ENCODE data around the gene MYPOP. TPM values are rescaled to one million over a fixed set of nuclear protein-coding genes. Genes with fewer than 3 reads are reported as not detected.

The MYPOP gene
- total and polyA plus RNA-seq, 9 of the 15 experiments (the other 6 are each of a cell fraction or from before 2014, with no cell fraction given), result 0.32 to 7.6 (median 1.6) TPM

GRCh38 chr19:45863335-45863839 is 39.0 kb downstream of the MYPOP start (continued):
- TF ChIP-seq ZFP91 (CRISPR knock-in tag; IDR thresholded peaks at IDR 0.05) (no peak), TCF7L2 (IDR thresholded peaks at IDR 0.05; ENCODE audit: low read depth, low read length) (no peak), LARP7 (IDR thresholded peaks at IDR 0.05) (0 out of 2 replicates have a peak, but pooled peaks have one; percentile 24), KLF13 (tag; IDR thresholded peaks at IDR 0.05; ENCODE audit: borderline replicate concordance, low read depth) (no peak), ZNF584 (CRISPR knock-in tag; IDR thresholded peaks at IDR 0.05; ENCODE audit: low read depth) (peak; percentile 93; the same call in 1 of the 2 replicates), BCOR (IDR thresholded peaks at IDR 0.05) (no peak), MCM7 (IDR thresholded peaks at IDR 0.05) (no peak), IRF2 (CRISPR knock-in tag; IDR thresholded peaks at IDR 0.05) (no peak), ZSCAN29 (IDR thresholded peaks at IDR 0.05) (0 out of 2 replicates have a peak, but pooled peaks have one; percentile 67), RBFOX2 (IDR thresholded peaks at IDR 0.05; ENCODE audit: low read depth, low read length) (0 out of 2 replicates have a peak, but pooled peaks have one; percentile 6), MEF2D (tag; conservative IDR thresholded peaks at IDR 0.05; ENCODE audit: low read depth) (no peak), E2F1 (CRISPR knock-in tag; IDR thresholded peaks at IDR 0.05) (no peak), ZNF444 (CRISPR knock-in tag; IDR thresholded peaks at IDR 0.05) (no peak), RAD21 (CRISPR knock-in tag; conservative IDR thresholded peaks at IDR 0.05 in 1 of 2, IDR thresholded peaks at IDR 0.05 in 1 of 2) (no peak), ZNF23 (CRISPR knock-in tag; IDR thresholded peaks at IDR 0.05) (no peak), ZNF384 (IDR thresholded peaks at IDR 0.05; ENCODE audit: low read depth, low read length) (no peak), SMAD4 (CRISPR knock-in tag; conservative IDR thresholded peaks at IDR 0.05) (no peak), ZNF224 (CRISPR knock-in tag; IDR thresholded peaks at IDR 0.05) (no peak), ZNF780A (CRISPR knock-in tag; IDR thresholded peaks at IDR 0.05) (no peak), ZNF280B (CRISPR knock-in tag; IDR thresholded peaks at IDR 0.05) (no peak), NKRF (IDR thresholded peaks at IDR 0.05; ENCODE audit: borderline replicate concordance) (peak; percentile 52; the same call in 1 of the 2 replicates), ZNF436 (CRISPR knock-in tag; IDR thresholded peaks at IDR 0.05) (no peak), MCM3 (IDR thresholded peaks at IDR 0.05) (no peak), KLF6 (CRISPR knock-in tag; IDR thresholded peaks at IDR 0.05; ENCODE audit: borderline replicate concordance) (0 out of 2 replicates have a peak, but pooled peaks have one; percentile 46), FOSL1 (tag; conservative IDR thresholded peaks at IDR 0.05) (no peak)
